ENCODE measurements around the gene FRMD4B. TPM values are rescaled to one million over a fixed set of nuclear protein-coding genes. Genes with fewer than 3 reads are reported as not detected.

The FRMD4B gene
- total RNA-seq, 6 experiments from 2014 or later = 0.03 to 0.12 (median 0.07) TPM; not detected in 1

GRCh38 chr3:69409831-69410230, 23.9 kb upstream of the FRMD4B start:
- peaks cover 5% of the 10 kb centered on the region; the same call in 1 of the 2 replicates for H3K9me3 Mint-ChIP-seq
- H3K36me3 Mint-ChIP-seq (ENCODE audit: low read depth) = no peaks in the 10 kb centered on the region
- H3K27me3 Mint-ChIP-seq (ENCODE audit: insufficient read depth) = peaks cover 10% of the 10 kb centered on the region
- no peak for TF ChIP-seq CTCF (IDR thresholded peaks at IDR 0.05)
- H3K4me3 Mint-ChIP-seq = no peak overlapping the region
- peaks cover 29% of the 10 kb centered on the region for H3K4me1 Mint-ChIP-seq (ENCODE audit: low read depth)
- DNase-seq = no peak
- H3K27ac Mint-ChIP-seq = no peak overlapping the region

GRCh38 chr3:69409011-69409410, 23.1 kb upstream of the FRMD4B start:
- Mint-ChIP-seq H3K4me3 (no peak overlapping the region), H3K27me3 (ENCODE audit: insufficient read depth) (peaks cover 6% of the 10 kb centered on the region)
- TF ChIP-seq CTCF (IDR thresholded peaks at IDR 0.05) = no peak

GRCh38 chr3:69408542-69408941, 22.7 kb upstream of the FRMD4B start:
- H3K9me3 Mint-ChIP-seq = peaks cover 5% of the 10 kb centered on the region; the same call in 1 of the 2 replicates
- TF ChIP-seq CTCF (IDR thresholded peaks at IDR 0.05) = no peak
- no peak overlapping the region for H3K4me3 Mint-ChIP-seq
- peaks cover 6% of the 10 kb centered on the region for H3K27me3 Mint-ChIP-seq (ENCODE audit: insufficient read depth)
- no peaks in the 10 kb centered on the region for H3K36me3 Mint-ChIP-seq (ENCODE audit: low read depth)
- H3K27ac Mint-ChIP-seq = no peak overlapping the region
- H3K4me1 Mint-ChIP-seq (ENCODE audit: low read depth) = peaks cover 25% of the 10 kb centered on the region
- DNase-seq = no peak

More at GRCh38 chr3:69409011-69409410, 23.1 kb upstream of the FRMD4B start:
- H3K4me1 Mint-ChIP-seq (ENCODE audit: low read depth) = peaks cover 29% of the 10 kb centered on the region
- peaks cover 5% of the 10 kb centered on the region; the same call in 1 of the 2 replicates for H3K9me3 Mint-ChIP-seq
- no peak for DNase-seq
- H3K27ac Mint-ChIP-seq = no peak overlapping the region
- no peaks in the 10 kb centered on the region for H3K36me3 Mint-ChIP-seq (ENCODE audit: low read depth)

- H3K4me3 Mint-ChIP-seq = no peak overlapping the region
- no peak for TF ChIP-seq CTCF (IDR thresholded peaks at IDR 0.05)
- H3K4me1 Mint-ChIP-seq (ENCODE audit: low read depth) = peaks cover 23% of the 10 kb centered on the region
- no peak for DNase-seq
- peaks cover 6% of the 10 kb centered on the region for H3K27me3 Mint-ChIP-seq (ENCODE audit: insufficient read depth)
- no peak overlapping the region for H3K27ac Mint-ChIP-seq
- no peaks in the 10 kb centered on the region for H3K36me3 Mint-ChIP-seq (ENCODE audit: low read depth)
- H3K9me3 Mint-ChIP-seq = peaks cover 5% of the 10 kb centered on the region; the same call in 1 of the 2 replicates
Measured at GRCh38 chr3:69407908-69408307, 22.0 kb upstream of the FRMD4B start.

- H3K4me3 Mint-ChIP-seq = no peak overlapping the region
- DNase-seq = peak; percentile 15
- no peak for TF ChIP-seq CTCF (IDR thresholded peaks at IDR 0.05)
- H3K27ac Mint-ChIP-seq = no peak overlapping the region
- peaks cover 5% of the 10 kb centered on the region; the same call in 1 of the 2 replicates for H3K9me3 Mint-ChIP-seq
- H3K4me1 Mint-ChIP-seq (ENCODE audit: low read depth) = peaks cover 10% of the 10 kb centered on the region
- H3K27me3 Mint-ChIP-seq (ENCODE audit: insufficient read depth) = peaks cover 8% of the 10 kb centered on the region
- no peaks in the 10 kb centered on the region for H3K36me3 Mint-ChIP-seq (ENCODE audit: low read depth)
Measured at GRCh38 chr3:69406163-69406562, 20.3 kb upstream of the FRMD4B start.

GRCh38 chr3:69405067-69405466, 19.2 kb upstream of the FRMD4B start:
- no peak for TF ChIP-seq CTCF (IDR thresholded peaks at IDR 0.05)
- no peaks in the 10 kb centered on the region for H3K4me1 Mint-ChIP-seq (ENCODE audit: low read depth)
- H3K27ac Mint-ChIP-seq = no peak overlapping the region
- H3K36me3 Mint-ChIP-seq (ENCODE audit: low read depth) = no peaks in the 10 kb centered on the region
- peaks cover 5% of the 10 kb centered on the region; the same call in 1 of the 2 replicates for H3K9me3 Mint-ChIP-seq
- DNase-seq = no peak
- no peak overlapping the region for H3K4me3 Mint-ChIP-seq
- H3K27me3 Mint-ChIP-seq (ENCODE audit: insufficient read depth) = peaks cover 12% of the 10 kb centered on the region
